ENCODE measurements around the gene ZSWIM3. TPM values are rescaled to one million over a fixed set of nuclear protein-coding genes. Genes with fewer than 3 reads are reported as not detected.

Gene ZSWIM3
- total and polyA plus RNA-seq, 2 of the 13 experiments (the other 11 are each of a cell fraction or from before 2014, with no cell fraction given) = 5.2 to 5.8 TPM

DNA sequence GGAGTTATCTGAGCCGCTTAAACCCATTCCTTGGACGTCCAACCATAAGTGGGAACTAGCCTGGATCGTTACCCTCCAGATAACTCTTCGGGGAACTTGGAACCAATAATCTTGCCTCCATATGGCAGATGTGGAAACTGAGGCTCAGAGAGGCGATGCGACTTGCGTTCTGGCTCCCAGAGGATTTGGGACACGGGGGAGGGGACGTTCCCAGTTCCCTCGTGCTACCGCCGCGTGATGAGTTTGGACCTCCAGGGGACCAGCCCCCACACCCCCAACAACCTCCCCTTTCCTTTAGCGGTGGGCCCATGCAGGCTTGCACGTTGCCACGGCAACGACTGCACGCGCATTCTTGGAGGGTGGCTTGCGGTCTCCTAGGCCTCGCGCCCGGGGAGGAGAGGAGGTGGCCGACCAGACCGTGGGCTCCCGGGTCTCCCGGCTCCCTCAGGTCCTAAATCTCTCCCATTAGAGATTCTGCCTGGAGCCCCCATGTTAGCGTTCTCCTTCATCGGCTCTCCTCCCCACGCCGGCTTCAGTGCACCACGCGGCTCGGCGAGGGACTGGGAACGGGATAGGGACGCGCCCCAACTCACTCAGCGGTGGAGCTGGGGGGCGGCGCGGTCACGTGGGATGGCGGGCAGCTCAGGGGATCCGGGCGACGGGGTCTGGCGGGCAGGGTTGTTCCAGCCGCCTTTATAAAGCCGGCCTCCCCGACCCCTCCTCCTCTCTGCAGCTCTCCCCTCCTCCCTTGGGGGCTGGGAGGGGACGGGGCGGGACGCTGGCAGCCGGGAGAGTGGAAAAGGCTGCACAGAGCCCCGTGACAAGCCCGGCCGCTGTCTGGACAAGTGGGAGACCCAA lies 54.3 kb downstream of the ZSWIM3 start, which contains the start of gene PLTP (continued):
- TF ChIP-seq TBP (CRISPR knock-in tag; IDR thresholded peaks at IDR 0.05) (no peak), ZBTB8A (CRISPR knock-in tag; IDR thresholded peaks at IDR 0.05; ENCODE audit: borderline replicate concordance, low read depth) (no peak), HNRNPK (IDR thresholded peaks at IDR 0.05; ENCODE audit: low read depth, low read length, poor library complexity, severe bottlenecking) (peak; percentile 52), ZNF616 (CRISPR knock-in tag; IDR thresholded peaks at IDR 0.05; ENCODE audit: low read depth) (no peak), ZNF263 (CRISPR knock-in tag; IDR thresholded peaks at IDR 0.05) (peak; percentile 67; the same call in 1 of the 2 replicates), ARID2 (CRISPR knock-in tag; IDR thresholded peaks at IDR 0.05; ENCODE audit: borderline replicate concordance) (peak; percentile 58; the same call in 1 of the 2 replicates), MED13 (CRISPR knock-in tag; IDR thresholded peaks at IDR 0.05) (no peak), CBX2 (IDR thresholded peaks at IDR 0.05; ENCODE audit: low read depth, low read length) (no peak), CBX2 (CRISPR knock-in tag; IDR thresholded peaks at IDR 0.05; ENCODE audit: low read depth) (no peak), HIVEP1 (CRISPR knock-in tag; IDR thresholded peaks at IDR 0.05) (peak; percentile 35; the same call in 1 of the 2 replicates), TGIF2 (CRISPR knock-in tag; IDR thresholded peaks at IDR 0.05) (no peak), RXRA (CRISPR knock-in tag; IDR thresholded peaks at IDR 0.05) (no peak), FLYWCH1 (CRISPR knock-in tag; IDR thresholded peaks at IDR 0.05) (no peak), TRIM24 (CRISPR knock-in tag; IDR thresholded peaks at IDR 0.05) (no peak), RFX3 (CRISPR knock-in tag; IDR thresholded peaks at IDR 0.05) (peak; percentile 85), SNAI1 (CRISPR knock-in tag; IDR thresholded peaks at IDR 0.05; ENCODE audit: borderline replicate concordance) (no peak), ARNT (IDR thresholded peaks at IDR 0.05) (no peak), NAIF1 (CRISPR knock-in tag; IDR thresholded peaks at IDR 0.05; ENCODE audit: borderline replicate concordance) (no peak)
- TF ChIP-seq, protein P1, sequence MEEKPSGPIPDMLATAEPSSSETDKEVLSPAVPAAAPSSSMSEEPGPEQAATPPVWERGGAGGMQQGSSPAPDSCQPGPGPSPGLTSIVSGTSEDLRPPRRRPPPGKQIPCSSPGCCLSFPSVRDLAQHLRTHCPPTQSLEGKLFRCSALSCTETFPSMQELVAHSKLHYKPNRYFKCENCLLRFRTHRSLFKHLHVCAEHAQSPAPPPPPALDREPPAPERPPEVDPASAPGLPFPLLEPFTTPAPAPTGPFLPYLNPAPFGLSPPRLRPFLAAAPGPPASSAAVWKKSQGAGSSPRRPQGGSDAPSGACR (CRISPR knock-in tag; IDR thresholded peaks at IDR 0.05) = no peak
- TF ChIP-seq, protein P2, sequence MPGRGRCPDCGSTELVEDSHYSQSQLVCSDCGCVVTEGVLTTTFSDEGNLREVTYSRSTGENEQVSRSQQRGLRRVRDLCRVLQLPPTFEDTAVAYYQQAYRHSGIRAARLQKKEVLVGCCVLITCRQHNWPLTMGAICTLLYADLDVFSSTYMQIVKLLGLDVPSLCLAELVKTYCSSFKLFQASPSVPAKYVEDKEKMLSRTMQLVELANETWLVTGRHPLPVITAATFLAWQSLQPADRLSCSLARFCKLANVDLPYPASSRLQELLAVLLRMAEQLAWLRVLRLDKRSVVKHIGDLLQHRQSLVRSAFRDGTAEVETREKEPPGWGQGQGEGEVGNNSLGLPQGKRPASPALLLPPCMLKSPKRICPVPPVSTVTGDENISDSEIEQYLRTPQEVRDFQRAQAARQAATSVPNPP (CRISPR knock-in tag; IDR thresholded peaks at IDR 0.05) = no peak
- TF ChIP-seq, protein P3, sequence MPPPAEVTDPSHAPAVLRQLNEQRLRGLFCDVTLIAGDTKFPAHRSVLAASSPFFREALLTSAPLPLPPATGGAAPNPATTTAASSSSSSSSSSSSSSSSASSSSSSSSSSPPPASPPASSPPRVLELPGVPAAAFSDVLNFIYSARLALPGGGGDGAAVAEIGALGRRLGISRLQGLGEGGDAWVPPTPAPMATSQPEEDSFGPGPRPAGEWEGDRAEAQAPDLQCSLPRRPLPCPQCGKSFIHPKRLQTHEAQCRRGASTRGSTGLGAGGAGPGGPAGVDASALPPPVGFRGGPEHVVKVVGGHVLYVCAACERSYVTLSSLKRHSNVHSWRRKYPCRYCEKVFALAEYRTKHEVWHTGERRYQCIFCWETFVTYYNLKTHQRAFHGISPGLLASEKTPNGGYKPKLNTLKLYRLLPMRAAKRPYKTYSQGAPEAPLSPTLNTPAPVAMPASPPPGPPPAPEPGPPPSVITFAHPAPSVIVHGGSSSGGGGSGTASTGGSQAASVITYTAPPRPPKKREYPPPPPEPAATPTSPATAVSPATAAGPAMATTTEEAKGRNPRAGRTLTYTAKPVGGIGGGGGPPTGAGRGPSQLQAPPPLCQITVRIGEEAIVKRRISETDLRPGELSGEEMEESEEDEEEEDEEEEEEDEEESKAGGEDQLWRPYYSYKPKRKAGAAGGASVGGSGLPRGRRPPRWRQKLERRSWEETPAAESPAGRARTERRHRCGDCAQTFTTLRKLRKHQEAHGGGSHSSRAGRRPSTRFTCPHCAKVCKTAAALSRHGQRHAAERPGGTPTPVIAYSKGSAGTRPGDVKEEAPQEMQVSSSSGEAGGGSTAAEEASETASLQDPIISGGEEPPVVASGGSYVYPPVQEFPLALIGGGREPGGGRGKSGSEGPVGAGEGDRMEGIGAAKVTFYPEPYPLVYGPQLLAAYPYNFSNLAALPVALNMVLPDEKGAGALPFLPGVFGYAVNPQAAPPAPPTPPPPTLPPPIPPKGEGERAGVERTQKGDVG (CRISPR knock-in tag; IDR thresholded peaks at IDR 0.05; ENCODE audit: borderline replicate concordance) = no peak
- TF ChIP-seq, protein P4, sequence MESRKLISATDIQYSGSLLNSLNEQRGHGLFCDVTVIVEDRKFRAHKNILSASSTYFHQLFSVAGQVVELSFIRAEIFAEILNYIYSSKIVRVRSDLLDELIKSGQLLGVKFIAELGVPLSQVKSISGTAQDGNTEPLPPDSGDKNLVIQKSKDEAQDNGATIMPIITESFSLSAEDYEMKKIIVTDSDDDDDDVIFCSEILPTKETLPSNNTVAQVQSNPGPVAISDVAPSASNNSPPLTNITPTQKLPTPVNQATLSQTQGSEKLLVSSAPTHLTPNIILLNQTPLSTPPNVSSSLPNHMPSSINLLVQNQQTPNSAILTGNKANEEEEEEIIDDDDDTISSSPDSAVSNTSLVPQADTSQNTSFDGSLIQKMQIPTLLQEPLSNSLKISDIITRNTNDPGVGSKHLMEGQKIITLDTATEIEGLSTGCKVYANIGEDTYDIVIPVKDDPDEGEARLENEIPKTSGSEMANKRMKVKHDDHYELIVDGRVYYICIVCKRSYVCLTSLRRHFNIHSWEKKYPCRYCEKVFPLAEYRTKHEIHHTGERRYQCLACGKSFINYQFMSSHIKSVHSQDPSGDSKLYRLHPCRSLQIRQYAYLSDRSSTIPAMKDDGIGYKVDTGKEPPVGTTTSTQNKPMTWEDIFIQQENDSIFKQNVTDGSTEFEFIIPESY (CRISPR knock-in tag; IDR thresholded peaks at IDR 0.05) = peak; percentile 63
- TF ChIP-seq, protein P5, sequence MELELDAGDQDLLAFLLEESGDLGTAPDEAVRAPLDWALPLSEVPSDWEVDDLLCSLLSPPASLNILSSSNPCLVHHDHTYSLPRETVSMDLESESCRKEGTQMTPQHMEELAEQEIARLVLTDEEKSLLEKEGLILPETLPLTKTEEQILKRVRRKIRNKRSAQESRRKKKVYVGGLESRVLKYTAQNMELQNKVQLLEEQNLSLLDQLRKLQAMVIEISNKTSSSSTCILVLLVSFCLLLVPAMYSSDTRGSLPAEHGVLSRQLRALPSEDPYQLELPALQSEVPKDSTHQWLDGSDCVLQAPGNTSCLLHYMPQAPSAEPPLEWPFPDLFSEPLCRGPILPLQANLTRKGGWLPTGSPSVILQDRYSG (CRISPR knock-in tag; IDR thresholded peaks at IDR 0.05) = no peak

Measured in HepG2 (cell line).